WERI-Rb-1 (cell line): Measurements from ENCODE around the gene GAREM1.

ENCODE experiments used
- DNase-seq: peaks from one replicate; pipeline ENCODE4 v3.0.0-alpha.2; 2020
- H3K27ac ChIP-seq: fragments of 250-450 bp; sonication (Bioruptor Pico); 2 replicates; pipeline ENCODE4 v1.5.1; 2020; ENCODE audit warnings: mild to moderate bottlenecking, moderate library complexity
- H3K27me3 ChIP-seq: fragments of 250-450 bp; sonication (Bioruptor Pico); 2 replicates; pipeline ENCODE4 v1.5.1; 2021; ENCODE audit warnings: mild to moderate bottlenecking, low read depth, moderate library complexity; ENCODE audit not compliant: insufficient read depth, severe bottlenecking
- H3K36me3 ChIP-seq: fragments of 250-450 bp; sonication (Bioruptor Pico); 2 replicates; pipeline ENCODE4 v1.5.1; 2020; ENCODE audit warnings: mild to moderate bottlenecking, moderate library complexity
- H3K4me3 ChIP-seq: 2 replicates; pipeline ENCODE4 v1.5.1; 2011; ENCODE audit warnings: low read depth, mild to moderate bottlenecking, control low read depth, low read length
- H3K9me3 ChIP-seq: fragments of 250-450 bp; sonication (Bioruptor Pico); 2 replicates; pipeline ENCODE4 v1.5.1; 2021; ENCODE audit warnings: mild to moderate bottlenecking, moderate library complexity; ENCODE audit not compliant: severe bottlenecking
- TF ChIP-seq, protein P1 (sequence below): IDR thresholded peaks from 2 replicates; pipeline ENCODE4 v1.5.1; 2011; ENCODE audit warnings: low read depth, mild to moderate bottlenecking, control low read depth, inconsistent platforms, low read length

GAREM1 gene

DNA sequence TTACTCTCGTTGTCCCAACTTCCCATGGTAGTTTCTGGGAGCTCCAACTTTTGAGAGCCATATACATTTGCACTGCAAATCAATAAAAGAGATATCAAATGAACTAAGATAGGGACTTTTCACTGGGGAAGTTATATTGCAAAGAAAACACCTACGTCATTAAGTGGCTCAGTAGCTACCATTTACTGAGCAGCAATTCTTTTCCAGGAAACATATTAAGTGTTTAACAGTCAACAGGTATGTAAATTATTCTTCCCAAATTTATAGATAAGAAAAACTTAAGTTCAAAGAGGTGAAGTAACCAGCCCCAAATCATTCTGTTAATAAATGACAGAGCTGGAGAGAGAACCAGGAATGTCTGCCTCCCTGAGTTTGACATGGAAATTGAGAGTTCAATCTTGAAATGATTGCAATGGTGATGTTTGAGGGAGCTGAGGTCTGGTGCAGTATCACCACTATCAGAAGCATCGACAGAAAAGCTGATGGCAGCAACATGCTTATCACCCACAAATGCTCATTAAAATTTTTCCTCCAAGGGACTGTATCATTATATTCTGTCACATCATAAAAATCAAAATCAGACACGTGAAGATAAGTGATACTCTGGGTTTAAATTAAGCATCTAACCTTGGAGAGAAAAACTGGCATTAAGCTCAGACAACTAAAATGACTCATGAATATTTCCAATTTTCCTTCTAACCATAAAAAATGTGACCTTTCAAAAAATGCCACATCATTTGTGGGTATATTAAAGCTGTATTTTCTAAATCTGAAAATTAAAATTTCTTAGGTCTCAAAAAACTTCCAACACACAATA lies 43.4 kb downstream of the GAREM1 start:
- TF ChIP-seq, protein P1, sequence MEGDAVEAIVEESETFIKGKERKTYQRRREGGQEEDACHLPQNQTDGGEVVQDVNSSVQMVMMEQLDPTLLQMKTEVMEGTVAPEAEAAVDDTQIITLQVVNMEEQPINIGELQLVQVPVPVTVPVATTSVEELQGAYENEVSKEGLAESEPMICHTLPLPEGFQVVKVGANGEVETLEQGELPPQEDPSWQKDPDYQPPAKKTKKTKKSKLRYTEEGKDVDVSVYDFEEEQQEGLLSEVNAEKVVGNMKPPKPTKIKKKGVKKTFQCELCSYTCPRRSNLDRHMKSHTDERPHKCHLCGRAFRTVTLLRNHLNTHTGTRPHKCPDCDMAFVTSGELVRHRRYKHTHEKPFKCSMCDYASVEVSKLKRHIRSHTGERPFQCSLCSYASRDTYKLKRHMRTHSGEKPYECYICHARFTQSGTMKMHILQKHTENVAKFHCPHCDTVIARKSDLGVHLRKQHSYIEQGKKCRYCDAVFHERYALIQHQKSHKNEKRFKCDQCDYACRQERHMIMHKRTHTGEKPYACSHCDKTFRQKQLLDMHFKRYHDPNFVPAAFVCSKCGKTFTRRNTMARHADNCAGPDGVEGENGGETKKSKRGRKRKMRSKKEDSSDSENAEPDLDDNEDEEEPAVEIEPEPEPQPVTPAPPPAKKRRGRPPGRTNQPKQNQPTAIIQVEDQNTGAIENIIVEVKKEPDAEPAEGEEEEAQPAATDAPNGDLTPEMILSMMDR, result no peak
- Histone ChIP-seq H3K4me3 (no peak overlapping the region), H3K27ac (no peak overlapping the region), H3K27me3 (peaks cover 48% of the 10 kb centered on the region), H3K9me3 (peaks cover 4% of the 10 kb centered on the region), H3K36me3 (no peaks in the 10 kb centered on the region)
- DNase-seq, result no peak

DNA sequence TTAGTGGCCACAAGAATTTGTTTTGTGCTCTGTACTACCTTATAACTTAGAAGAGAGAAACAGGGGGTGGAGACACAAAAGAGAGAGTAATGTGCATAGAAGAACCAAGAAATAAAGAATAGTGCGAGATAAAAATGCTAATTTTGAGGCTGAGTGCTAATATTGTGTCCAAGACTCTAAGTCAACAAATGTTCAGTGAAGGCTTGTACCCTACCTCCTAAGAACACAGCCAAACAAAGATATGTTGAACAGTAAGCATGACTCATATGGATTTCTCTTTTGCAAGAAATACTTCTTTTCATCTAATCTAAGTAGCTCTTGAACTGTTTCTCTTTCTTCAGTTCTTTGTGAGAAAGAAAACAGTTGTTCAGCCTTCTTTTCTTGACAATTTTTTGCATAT lies 45.2 kb downstream of the GAREM1 start:
- Histone ChIP-seq H3K36me3 (no peaks in the 10 kb centered on the region), H3K27me3 (peaks cover 41% of the 10 kb centered on the region), H3K4me3 (no peak overlapping the region), H3K27ac (no peak overlapping the region), H3K9me3 (no peaks in the 10 kb centered on the region)
- TF ChIP-seq, protein P1, result no peak
- no peak for DNase-seq

- Histone ChIP-seq H3K27ac (no peak overlapping the region), H3K4me3 (no peak overlapping the region), H3K9me3 (no peaks in the 10 kb centered on the region), H3K27me3 (peaks cover 35% of the 10 kb centered on the region), H3K36me3 (no peaks in the 10 kb centered on the region)
- DNase-seq, result no peak
- TF ChIP-seq, protein P1, result no peak
Measured at GRCh38 chr18:32424696-32425095, 46.0 kb downstream of the GAREM1 start.

DNA sequence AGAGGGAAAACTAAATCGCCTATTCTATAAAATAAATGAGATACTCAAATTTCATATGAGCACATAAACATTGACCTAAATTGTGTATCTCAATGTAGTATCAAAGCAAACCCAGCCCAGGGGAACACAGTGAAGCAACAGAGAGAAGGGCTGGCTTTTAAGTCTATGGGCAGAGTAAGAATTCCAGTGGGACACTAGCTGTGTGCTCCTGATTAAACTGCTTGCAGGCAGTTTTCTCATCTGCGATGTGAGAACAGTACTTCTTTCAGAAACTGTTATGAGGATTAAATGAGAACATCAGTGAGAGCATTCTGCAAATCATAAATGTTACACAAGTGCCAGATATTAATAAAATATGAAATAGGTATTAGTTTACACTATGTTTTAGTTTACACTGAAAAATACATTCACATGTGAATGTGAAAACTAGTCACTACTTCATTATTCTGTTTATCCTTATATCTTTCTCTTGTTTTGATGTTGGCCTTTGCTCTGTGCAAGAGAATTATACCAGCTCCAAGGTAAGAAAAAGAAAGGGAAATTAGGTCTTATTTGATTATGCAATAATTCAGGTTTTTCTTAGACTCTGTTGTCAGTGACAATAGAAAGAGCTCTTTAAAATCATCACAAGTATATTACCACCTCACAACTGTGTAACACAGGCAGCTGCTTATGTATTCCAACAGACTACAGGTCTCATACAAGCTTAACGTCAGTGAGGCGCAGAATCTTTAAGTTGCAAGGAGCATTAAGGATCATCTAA lies 47.5 kb downstream of the GAREM1 start:
- H3K9me3 ChIP-seq, result no peaks in the 10 kb centered on the region
- no peaks in the 10 kb centered on the region for H3K36me3 ChIP-seq
- no peak for DNase-seq
- TF ChIP-seq, protein P1, result no peak
- peaks cover 37% of the 10 kb centered on the region for H3K27me3 ChIP-seq
- no peak overlapping the region for H3K27ac ChIP-seq
- no peak overlapping the region for H3K4me3 ChIP-seq

DNA sequence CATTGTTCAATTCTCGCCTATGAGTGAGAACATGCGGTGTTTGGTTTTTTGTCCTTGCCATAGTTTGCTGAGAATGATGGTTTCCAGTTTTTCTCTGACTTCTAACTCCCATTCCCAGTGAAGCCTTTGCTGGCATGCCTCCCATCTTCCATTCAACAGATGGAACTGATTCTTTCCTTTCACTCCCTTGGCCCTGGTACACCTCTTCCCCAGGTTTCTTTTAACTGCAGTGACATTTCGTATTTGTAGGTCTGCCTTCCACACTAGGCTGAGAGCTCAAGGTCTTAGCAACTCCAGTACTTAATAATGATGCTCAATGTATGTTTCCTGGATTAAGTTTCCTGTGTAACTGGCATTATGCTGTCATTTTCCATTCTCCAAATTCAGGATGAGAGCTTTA lies 48.5 kb downstream of the GAREM1 start:
- TF ChIP-seq, protein P1, result no peak
- H3K36me3 ChIP-seq, result no peaks in the 10 kb centered on the region
- DNase-seq, result no peak
- H3K27ac ChIP-seq, result no peak overlapping the region
- peaks cover 37% of the 10 kb centered on the region for H3K27me3 ChIP-seq
- H3K4me3 ChIP-seq, result no peak overlapping the region
- no peaks in the 10 kb centered on the region for H3K9me3 ChIP-seq
